Activated T-helper 17 cell treated with anti-CD3 and anti-CD28 coated beads, Interleukin-2, amount 50 U/mL, for 72 hours (primary cell): ENCODE measurements around the gene DEDD2. TPM values are rescaled to one million over a fixed set of nuclear protein-coding genes. Genes with fewer than 3 reads are reported as not detected.

Experiments
- ATAC-seq: fragments of 150-1000 bp; cut with Tn5 transposase; replicated peaks from 2 replicates; pipeline ENCODE4 v1.10.0; 2021; ENCODE audit warnings: mild to moderate bottlenecking, moderate library complexity
- H3K27ac Mint-ChIP-seq: one replicate; pipeline ENCODE4 v1.8.0; 2022; ENCODE audit warnings: mixed read lengths
- H3K27me3 Mint-ChIP-seq: one replicate; pipeline ENCODE4 v1.8.0; 2022; ENCODE audit warnings: mixed read lengths
- H3K36me3 Mint-ChIP-seq: one replicate; pipeline ENCODE4 v1.8.0; 2022; ENCODE audit warnings: low read depth, mild to moderate bottlenecking, mixed read lengths
- H3K4me1 Mint-ChIP-seq: one replicate; pipeline ENCODE4 v1.8.0; 2022; ENCODE audit warnings: mixed read lengths
- H3K4me3 Mint-ChIP-seq: one replicate; pipeline ENCODE4 v1.8.0; 2022; ENCODE audit warnings: mild to moderate bottlenecking, mixed read lengths
- H3K9me3 Mint-ChIP-seq: one replicate; pipeline ENCODE4 v1.8.0; 2022; ENCODE audit warnings: mixed read lengths
- total RNA-seq, 2 donors: library from RNA; stranded (reverse); gene quantifications; one replicate each; pipeline ENCODE4 v1.2.3, GENCODE V29; 2022

DEDD2 gene
- total RNA-seq, 2 donors from 2014 or later: 37.4 to 45.7 TPM

DNA sequence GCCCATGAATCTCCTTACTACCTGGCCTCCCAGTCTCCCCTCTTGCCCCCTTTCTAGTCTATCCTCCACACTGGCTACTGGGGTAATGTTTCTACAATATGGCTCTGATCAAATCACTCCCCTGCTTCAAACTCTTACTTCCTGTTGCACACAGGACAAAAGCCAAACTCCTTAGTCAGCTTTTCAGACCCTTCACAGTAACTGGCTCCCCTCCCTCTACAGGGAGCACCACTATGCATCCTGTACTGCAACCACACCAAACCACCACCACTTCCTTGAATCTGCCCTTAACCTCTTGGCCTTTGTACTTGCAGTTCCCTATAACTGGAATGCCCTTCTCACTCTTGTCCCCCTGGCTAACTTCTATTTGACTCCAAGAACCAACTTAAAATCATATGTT, 32.2 kb downstream of the DEDD2 start:
- peaks cover 41% of the 10 kb centered on the region for H3K4me1 Mint-ChIP-seq
- H3K9me3 Mint-ChIP-seq: no peaks in the 10 kb centered on the region
- no peaks in the 10 kb centered on the region for H3K36me3 Mint-ChIP-seq
- ATAC-seq: peak; percentile 76
- H3K4me3 Mint-ChIP-seq: peak overlapping the region; percentile 37
- no peaks in the 10 kb centered on the region for H3K27me3 Mint-ChIP-seq
- peak overlapping the region; percentile 62 for H3K27ac Mint-ChIP-seq

DNA sequence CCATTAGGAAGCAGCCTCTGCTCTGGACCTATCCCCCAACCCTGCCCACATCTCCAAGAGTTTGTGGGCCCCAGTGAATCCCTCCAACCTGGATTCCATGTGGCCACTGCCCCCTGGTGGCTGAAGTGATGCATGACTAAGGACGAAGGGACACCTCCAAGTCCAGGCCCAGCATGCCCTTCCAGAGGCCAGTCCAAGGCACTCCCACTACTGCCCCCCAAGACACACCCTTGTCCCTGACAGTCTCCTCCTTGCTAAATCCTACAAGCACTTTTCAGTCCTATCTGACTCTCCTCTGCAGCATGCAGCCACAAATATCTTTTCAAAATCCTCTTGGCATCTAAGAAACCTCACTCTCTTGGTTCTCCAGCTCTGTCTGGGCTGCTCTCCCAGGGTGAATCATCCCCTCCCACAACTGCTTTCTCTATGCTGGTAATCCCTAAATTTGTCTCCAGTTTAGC, 33.0 kb downstream of the DEDD2 start:
- H3K4me3 Mint-ChIP-seq: peak overlapping the region; percentile 37
- no peaks in the 10 kb centered on the region for H3K36me3 Mint-ChIP-seq
- H3K27ac Mint-ChIP-seq: peak overlapping the region; percentile 62
- peaks cover 37% of the 10 kb centered on the region for H3K4me1 Mint-ChIP-seq
- no peaks in the 10 kb centered on the region for H3K27me3 Mint-ChIP-seq
- peak; percentile 79 for ATAC-seq
- no peaks in the 10 kb centered on the region for H3K9me3 Mint-ChIP-seq

DNA sequence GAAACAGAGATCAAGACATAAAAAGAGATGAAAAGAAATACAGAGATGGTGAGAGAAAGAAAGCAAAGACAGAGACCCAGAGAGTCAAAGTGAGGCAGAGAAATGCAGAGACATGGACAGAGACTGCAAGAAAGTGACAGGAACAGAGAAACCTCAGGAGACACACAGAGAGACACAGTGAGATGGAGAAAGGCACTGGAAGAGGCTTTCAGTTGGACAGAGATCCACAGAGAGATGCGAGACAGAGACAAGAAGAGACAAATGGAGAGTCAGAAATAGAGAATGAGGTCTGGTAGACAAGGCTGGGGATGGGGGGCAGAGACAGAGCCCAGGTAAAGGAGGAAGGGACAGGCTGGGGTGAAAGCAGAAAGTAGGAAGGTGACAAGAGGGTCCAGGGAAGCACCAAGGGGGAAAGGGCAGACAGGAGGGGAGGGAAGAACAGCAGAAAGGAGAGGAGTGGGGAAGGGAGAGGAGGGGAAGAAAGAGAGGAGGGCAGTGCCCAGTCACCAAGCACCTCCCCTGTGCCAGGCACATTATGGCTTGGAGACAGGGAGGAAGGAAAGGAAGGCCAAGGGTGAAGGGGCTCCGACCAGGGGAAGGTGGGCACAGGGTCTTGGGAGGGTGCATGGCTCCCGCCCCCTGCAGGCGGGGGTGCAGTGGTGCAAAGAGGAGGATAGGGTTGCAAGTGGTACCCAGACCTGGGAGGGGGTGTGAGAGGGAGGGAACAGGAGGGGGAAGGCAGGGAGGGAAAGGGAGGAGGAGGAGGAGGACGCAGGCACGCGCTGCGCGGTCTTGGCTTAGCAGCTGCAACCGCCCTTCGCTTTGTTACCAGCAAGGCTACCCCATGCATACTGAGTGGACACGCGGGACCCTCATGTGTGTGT, 38.4 kb downstream of the DEDD2 start:
- peaks cover 19% of the 10 kb centered on the region for H3K27me3 Mint-ChIP-seq
- no peaks in the 10 kb centered on the region for H3K36me3 Mint-ChIP-seq
- no peak overlapping the region for H3K27ac Mint-ChIP-seq
- H3K4me1 Mint-ChIP-seq: peaks cover 33% of the 10 kb centered on the region
- H3K4me3 Mint-ChIP-seq: no peak overlapping the region
- H3K9me3 Mint-ChIP-seq: no peaks in the 10 kb centered on the region
- ATAC-seq: no peak

DNA sequence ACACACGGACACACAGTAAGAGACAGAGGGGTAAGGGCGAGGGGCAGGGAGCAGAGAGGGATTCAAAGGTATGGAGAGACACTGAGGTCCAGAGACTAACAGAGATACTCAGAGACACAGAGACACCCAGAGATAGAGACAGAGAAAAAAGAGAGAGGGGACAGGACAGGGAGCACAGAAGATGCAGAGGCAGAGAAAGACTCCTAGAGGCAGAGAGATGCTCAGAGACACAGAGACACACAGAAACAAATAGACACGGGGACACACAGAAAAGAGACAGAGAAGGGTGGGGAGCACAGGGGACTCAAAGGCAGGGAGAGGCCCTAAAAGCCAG, 39.8 kb downstream of the DEDD2 start:
- peaks cover 19% of the 10 kb centered on the region for H3K27me3 Mint-ChIP-seq
- H3K36me3 Mint-ChIP-seq: no peaks in the 10 kb centered on the region
- H3K4me1 Mint-ChIP-seq: peaks cover 25% of the 10 kb centered on the region
- H3K27ac Mint-ChIP-seq: no peak overlapping the region
- H3K9me3 Mint-ChIP-seq: no peaks in the 10 kb centered on the region
- no peak for ATAC-seq
- no peak overlapping the region for H3K4me3 Mint-ChIP-seq

DNA sequence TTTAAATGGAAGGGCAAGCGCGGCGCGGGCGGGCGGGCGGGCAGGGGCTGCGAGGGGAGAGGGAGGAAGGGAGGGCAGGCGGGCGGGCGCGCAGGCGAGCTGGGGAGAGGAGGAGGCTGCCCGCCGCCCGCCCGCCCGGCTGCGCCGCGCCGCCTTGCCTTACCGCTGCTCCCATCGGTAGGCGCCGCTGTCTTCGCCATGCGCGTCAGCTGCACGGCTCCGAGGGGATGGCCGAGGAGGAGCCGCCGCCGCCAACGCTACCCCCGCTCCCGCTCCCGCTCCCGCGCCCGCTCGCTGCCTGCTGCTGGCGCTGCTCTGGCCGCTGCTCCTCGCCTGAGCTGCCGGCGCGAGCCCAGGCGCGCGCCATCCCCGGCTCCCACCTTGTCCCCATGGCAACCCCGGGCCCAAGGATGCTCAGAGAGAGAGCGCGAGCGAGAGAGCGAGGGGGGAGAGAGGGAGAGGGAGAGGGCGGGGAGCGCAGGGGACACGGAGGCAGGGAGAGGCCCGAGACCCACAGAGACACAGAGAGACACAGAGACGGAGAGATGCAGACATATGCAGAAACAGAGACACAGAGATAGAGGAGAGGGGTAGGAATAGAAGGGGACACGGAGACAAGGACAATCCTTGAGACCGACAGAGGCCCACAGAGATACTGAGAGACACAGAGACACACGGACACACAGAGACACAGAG, 40.3 kb downstream of the DEDD2 start:
- peak; percentile 91 for ATAC-seq
- peaks cover 19% of the 10 kb centered on the region for H3K27me3 Mint-ChIP-seq
- H3K9me3 Mint-ChIP-seq: no peaks in the 10 kb centered on the region
- no peak overlapping the region for H3K27ac Mint-ChIP-seq
- peaks cover 20% of the 10 kb centered on the region for H3K4me1 Mint-ChIP-seq
- no peak overlapping the region for H3K4me3 Mint-ChIP-seq
- H3K36me3 Mint-ChIP-seq: no peaks in the 10 kb centered on the region

DNA sequence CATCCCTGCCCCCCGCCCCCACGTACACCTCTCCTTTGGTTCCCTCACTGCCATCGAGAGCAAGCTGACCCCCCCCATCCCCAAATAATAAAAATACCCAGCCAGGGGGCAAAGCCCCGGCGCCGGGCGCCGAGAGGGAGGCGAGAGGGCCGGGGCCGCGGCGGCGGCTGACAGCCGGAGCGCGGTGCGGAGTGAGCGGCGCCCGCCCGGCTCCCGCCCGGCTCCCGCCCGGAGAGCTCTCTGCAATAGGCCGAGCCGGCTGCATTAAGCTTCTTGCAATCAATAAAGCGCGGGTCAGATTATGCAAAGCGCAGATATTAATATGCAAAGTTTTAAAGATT, 40.9 kb downstream of the DEDD2 start:
- peak; percentile 62 for ATAC-seq
- Mint-ChIP-seq H3K27me3 (peaks cover 19% of the 10 kb centered on the region), H3K4me3 (peak overlapping the region; percentile 79)

DNA sequence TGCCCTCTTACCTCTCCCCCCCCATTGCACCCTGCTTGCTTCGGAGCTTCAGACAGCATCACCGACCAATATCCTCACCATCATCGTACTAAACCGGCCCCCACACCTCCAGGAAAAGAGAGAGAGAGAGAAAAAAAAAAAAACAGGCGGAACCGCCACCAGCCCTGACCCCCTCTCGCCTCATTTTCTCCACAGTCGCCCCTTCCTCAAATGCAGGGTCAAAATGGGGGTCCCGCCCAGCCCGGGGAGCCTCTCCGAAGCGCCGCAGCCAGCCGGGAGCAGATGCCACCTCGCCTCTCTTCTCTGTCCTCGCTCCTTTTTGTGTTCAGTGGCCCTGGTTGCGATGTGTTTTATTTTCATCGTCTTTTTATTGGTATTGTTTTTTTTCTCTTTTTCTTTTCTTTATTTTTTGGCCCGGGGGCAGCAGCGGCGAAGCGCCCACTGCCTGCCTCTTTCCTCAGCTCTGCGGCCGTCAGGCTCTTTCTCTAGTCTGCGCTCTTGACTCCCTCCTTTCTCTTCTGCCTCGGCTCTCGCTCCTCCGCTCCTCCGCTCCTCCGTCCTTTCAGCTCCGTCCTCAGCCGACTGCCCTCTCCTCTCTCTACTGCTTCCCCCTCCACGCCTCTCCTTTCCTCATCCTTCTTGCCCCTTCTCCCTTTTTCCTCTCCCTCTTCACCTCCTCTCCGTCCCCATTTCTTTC, 41.4 kb downstream of the DEDD2 start:
- Mint-ChIP-seq H3K27me3 (peaks cover 19% of the 10 kb centered on the region), H3K4me3 (peak overlapping the region; percentile 79), H3K27ac (peak overlapping the region; percentile 14), H3K36me3 (no peaks in the 10 kb centered on the region), H3K9me3 (no peaks in the 10 kb centered on the region), H3K4me1 (peaks cover 17% of the 10 kb centered on the region)
- ATAC-seq: peak; percentile 59

More for the DNA sequence above, 40.9 kb downstream of the DEDD2 start:
- H3K4me1 Mint-ChIP-seq: peaks cover 17% of the 10 kb centered on the region
- no peaks in the 10 kb centered on the region for H3K9me3 Mint-ChIP-seq
- no peaks in the 10 kb centered on the region for H3K36me3 Mint-ChIP-seq
- peak overlapping the region; percentile 14 for H3K27ac Mint-ChIP-seq

DNA sequence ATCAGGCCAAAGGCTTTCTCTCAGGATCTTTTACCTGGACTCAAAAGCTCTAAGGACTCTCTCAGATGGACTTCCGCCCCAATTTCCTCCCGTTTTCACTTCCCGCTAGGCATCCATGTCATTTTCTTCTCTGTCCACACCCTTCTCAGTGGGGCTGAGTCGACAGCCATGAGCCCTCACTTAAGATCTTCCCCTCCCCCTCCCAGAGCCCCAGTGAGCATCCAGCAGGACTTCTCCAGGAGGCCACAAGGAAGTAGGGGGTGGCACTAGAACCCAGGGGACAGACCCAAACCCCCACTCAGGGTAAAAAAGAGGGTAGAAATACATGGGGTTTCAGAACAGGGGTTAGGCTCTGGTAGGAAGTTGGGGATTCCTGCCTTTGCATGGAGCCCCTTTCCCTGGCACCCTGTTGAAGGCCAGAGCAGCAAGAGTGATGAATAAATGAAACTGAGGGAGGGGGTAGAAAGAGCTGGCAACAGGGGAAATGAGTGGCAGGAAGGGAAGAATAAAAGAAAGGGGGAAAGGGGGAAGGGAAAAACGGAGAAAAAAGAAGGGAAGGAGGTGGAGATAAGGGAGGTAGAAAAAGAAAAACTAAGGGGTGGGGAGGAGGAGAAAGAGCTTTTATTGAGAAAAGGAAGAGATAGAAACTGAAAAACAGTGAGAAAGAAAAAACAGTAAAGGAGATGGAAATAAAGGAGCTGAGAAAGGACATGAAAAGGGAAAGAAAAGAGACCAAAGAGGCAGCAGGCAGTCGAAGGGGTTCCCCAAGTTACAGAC, 42.3 kb downstream of the DEDD2 start:
- Mint-ChIP-seq H3K4me3 (peak overlapping the region; percentile 79), H3K4me1 (peaks cover 17% of the 10 kb centered on the region), H3K36me3 (no peaks in the 10 kb centered on the region), H3K27me3 (peaks cover 19% of the 10 kb centered on the region), H3K27ac (no peak overlapping the region), H3K9me3 (no peaks in the 10 kb centered on the region)
- no peak for ATAC-seq

DNA sequence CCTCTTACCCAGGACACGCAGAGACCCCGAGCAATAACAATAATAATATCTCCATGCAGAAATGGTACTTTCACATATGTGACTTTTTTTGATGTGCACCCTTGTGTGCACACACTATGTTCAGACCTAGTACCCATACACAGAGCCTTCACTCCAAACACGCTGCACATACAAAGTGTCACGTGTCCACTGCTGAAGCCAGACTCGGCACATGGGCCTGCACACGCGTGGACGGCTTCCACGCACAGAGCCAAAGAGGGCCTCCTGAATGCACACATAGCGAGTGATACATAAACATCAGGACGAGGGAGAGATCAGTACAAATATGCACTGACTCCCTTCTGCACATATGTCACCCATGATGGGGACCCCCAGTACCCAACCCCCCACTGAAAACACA, 43.3 kb downstream of the DEDD2 start:
- no peak for ATAC-seq
- Mint-ChIP-seq H3K27ac (no peak overlapping the region), H3K36me3 (no peaks in the 10 kb centered on the region), H3K4me1 (peaks cover 17% of the 10 kb centered on the region), H3K4me3 (no peak overlapping the region), H3K27me3 (peaks cover 19% of the 10 kb centered on the region), H3K9me3 (no peaks in the 10 kb centered on the region)

DNA sequence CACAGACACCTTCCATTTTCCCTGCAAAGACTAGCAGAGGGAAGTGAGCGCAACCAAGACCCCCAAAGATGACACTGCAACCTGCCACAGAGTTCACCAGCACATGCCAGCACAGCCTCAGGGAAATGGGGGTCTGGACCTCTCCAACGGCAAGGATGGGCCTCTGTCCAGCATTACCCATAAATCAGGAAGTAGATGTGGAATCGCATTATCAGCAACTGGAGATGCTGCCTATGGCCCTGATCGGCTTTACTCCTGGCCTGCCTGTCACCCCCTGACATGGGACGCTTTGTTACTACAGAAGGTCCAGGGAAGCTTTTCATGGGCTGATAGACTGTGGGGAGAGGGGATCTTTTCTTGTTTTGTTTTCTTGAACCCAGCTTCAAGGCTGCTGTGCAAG, 43.8 kb downstream of the DEDD2 start:
- ATAC-seq: no peak
- H3K4me3 Mint-ChIP-seq: no peak overlapping the region
- no peak overlapping the region for H3K27ac Mint-ChIP-seq
- H3K36me3 Mint-ChIP-seq: no peaks in the 10 kb centered on the region
- H3K9me3 Mint-ChIP-seq: no peaks in the 10 kb centered on the region
- H3K27me3 Mint-ChIP-seq: peaks cover 19% of the 10 kb centered on the region
- peaks cover 17% of the 10 kb centered on the region for H3K4me1 Mint-ChIP-seq

DNA sequence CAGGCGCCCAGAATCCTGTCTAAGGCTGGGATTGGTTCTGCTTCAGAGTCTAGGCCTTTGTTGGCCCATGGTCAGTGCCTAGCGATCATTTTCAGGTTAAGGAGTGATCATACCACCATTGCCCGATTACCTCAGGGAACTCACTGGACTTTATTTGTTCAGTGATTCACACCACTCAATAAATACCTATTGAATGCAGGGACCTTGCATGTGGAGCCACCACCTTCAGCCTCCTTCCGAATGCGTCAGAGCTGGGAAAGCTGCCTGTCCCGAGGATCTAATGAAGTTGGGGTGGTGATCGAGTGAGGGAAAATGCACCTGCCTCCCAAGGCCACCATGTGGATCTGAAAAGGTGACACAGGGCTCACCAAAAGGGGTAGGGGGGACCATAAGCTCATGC, 45.2 kb downstream of the DEDD2 start:
- ATAC-seq: no peak
- peaks cover 19% of the 10 kb centered on the region for H3K27me3 Mint-ChIP-seq
- H3K36me3 Mint-ChIP-seq: no peaks in the 10 kb centered on the region
- H3K4me1 Mint-ChIP-seq: peaks cover 17% of the 10 kb centered on the region
- no peaks in the 10 kb centered on the region for H3K9me3 Mint-ChIP-seq
- no peak overlapping the region for H3K4me3 Mint-ChIP-seq
- no peak overlapping the region for H3K27ac Mint-ChIP-seq

DNA sequence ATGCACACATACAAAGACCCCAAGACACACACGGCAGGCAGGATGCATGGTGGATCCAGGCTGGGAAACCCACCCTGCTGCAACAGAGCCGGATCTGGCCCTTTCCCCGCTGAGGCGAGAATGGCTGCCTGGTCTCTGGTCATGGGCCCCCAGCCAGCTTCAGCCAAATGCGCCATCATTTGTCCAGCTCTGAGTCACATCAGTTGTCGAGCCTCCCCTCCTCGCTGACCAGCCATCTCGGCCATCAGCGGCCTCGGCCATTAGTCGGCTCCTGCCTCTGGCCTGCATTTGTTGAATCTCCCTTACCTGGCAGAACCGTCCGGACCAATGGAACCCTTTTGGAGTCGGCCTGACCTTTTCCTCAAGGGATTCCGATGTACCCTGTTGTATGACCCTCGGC, 46.8 kb downstream of the DEDD2 start:
- no peaks in the 10 kb centered on the region for H3K9me3 Mint-ChIP-seq
- H3K27me3 Mint-ChIP-seq: peaks cover 11% of the 10 kb centered on the region
- H3K4me1 Mint-ChIP-seq: peaks cover 9% of the 10 kb centered on the region
- no peak overlapping the region for H3K4me3 Mint-ChIP-seq
- no peak overlapping the region for H3K27ac Mint-ChIP-seq
- no peak for ATAC-seq
- no peaks in the 10 kb centered on the region for H3K36me3 Mint-ChIP-seq

DNA sequence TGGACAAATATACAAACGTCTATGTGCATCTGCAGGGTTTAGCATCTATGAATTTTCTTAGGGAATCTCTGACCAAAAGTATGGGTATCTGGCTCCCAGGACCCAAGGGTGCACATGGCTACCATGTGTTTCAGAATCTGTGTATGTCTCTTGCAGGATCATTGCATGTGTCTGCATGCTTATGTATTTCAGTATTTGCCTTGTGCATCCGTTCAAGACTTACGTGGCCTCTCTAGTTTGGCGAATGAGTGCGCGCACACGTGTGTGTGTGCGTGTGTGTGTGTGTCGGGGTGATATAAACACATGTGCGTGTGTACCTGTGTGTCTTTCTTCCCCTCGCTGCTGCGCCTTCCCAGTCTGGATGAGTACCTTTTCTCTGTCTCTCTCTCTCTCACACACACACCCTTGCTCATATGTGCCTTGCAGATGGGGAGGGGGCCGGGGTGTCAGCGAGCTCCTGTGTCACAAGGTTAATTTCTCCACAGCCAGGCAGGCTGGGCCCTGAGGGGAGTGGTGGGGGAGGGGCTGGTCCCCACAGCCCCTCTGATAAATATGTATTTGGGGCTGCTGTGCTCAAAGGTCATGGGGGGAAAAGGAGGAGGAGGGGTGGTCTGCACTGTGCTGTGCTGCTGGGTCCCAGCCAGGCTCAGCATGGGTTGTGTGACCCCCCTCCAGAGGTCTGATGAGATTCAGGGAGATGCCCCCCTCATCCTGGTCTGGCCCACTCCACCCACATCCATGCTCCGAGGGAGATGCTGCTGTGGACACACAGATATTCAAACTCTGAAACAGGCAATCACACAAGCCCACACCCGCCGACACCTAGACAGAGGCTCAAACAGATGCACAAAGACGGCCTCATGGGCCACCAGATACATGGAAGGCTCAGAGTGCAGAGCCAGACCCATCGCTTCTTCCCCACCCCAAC, 47.7 kb downstream of the DEDD2 start:
- no peak for ATAC-seq
- H3K4me1 Mint-ChIP-seq: no peaks in the 10 kb centered on the region
- H3K27ac Mint-ChIP-seq: no peak overlapping the region
- H3K4me3 Mint-ChIP-seq: no peak overlapping the region
- no peaks in the 10 kb centered on the region for H3K36me3 Mint-ChIP-seq
- H3K27me3 Mint-ChIP-seq: peaks cover 2% of the 10 kb centered on the region
- H3K9me3 Mint-ChIP-seq: no peaks in the 10 kb centered on the region
